ENCODE measurements around the gene SPTBN4.
A peak's percentile ranks its signal among the peaks of the same experiment; 100 is the strongest.
"Not testable (repeated sequence)": the region's sequence is repeated elsewhere in the genome, so short reads cannot be mapped to it uniquely, and the experiment has no call there.

Gene SPTBN4

DNA sequence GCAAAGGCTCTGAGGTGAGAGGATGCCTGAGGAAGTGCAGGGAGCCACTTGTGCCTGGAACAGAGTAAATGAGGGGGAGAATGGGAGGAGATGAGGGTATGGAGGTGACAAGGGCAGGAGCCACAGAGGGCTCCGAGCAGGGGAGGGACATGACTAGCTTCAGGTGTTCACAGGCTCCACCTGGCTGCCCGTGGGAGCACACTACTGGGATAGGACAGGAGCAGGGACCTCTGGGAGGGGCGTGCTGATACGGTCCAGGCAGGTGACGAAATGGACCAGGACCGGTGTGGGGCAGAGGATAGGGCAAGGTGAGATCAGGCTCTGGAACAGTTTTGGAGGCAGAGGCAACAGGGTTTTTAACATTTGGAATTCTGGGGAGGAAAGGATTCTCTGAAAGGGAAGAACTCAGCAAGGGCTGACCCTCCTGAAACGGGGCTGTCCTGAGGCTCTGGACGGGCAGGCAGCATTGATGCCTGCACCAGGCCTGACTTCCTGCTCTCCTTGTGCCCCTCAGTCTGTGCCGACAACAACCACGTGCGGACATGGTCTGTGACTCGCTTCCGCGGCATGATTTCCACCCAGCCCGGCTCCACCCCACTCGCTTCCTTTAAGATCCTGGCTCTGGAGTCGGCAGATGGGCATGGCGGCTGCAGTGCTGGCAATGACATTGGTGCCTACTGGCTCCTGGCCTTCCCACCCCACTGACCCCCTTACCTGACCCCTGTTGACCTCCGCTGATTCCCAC is 121.5 kb downstream of the SPTBN4 start:
- DNase-seq (ENCODE audit: low spot score), result no peak

- DNase-seq (ENCODE audit: low spot score), result no peak
Observed at GRCh38 chr19:40588926-40589569, 122.2 kb downstream of the SPTBN4 start.

- no peak for DNase-seq (ENCODE audit: low spot score)
Observed at GRCh38 chr19:40589591-40590429, 123.0 kb downstream of the SPTBN4 start.

DNA sequence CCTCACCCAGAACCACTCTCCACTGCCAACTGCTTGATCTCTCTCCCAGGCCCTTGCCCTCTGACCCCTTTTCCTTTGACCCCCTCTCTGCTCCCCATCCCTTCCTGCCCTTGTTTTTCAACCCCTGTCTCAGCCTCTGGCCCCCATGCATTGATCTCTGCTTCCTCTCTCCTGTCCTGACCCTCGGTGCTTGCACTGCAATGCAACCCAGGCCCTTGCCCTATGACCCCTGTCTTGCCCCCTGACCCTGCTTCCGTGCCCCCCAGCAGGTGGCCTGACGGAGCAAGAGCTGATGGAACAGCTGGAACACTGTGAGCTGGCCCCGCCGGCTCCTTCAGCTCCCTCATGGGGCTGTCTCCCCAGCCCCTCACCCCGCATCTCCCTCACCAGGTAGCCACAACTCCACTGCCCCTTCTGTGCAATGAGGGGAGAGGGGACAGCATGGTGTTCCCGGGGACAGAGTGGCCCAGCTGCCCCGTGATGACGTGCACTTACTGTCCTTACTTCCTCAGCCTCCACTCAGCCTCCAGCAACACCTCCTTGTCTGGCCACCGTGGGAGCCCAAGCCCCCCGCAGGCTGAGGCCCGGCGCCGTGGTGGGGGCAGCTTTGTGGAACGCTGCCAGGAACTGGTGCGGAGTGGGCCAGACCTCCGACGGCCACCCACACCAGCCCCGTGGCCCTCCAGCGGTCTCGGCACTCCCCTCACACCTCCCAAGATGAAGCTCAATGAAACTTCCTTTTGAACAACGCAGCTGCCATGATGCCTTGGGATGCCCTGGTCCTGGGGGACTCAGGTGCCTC is 123.9 kb downstream of the SPTBN4 start:
- DNase-seq (ENCODE audit: low spot score), result no peak

DNA sequence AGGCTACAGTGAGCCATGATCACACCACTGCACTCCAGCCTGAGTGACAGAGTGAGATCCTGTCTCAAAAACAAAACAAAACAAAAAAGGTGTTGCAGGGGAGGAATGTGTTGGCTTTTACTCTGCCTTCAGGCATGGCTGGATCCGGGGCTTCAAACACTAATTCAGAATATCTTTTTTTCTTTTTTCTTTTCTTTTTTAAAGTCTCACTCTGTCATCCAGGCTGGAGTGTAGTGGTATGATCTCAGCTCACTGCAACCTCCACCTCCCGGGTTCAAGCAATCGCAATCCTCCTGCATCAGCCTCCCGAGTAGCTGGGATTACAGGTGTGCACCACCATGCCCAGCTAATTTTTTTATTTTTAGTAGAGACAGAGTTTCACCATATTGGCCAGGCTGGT is 124.9 kb downstream of the SPTBN4 start:
- DNase-seq (ENCODE audit: low spot score), result not testable (repeated sequence)

DNA sequence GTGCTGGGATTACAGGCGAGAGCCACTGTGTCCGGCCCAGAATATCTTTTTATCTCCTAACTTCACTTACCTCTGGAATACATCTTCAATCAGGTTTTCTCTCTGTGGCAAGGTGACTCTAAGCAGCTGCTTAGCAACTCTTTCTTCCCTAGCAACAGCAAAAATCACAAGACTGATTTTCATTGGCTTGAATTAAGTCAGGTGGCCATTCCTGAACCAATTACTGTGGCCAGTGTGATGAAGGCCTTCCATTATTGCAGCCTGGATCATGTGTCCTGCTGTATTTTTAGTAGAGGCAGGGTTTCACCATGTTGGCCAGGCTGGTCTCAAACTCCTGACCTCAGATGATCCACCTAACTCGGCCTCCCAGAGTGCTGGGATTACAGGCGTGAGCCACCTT is 125.4 kb downstream of the SPTBN4 start:
- peak; percentile 50 for DNase-seq (ENCODE audit: low spot score)

- no peak for DNase-seq (ENCODE audit: low spot score)
Observed at GRCh38 chr19:40594255-40594654, 127.5 kb downstream of the SPTBN4 start.

DNA sequence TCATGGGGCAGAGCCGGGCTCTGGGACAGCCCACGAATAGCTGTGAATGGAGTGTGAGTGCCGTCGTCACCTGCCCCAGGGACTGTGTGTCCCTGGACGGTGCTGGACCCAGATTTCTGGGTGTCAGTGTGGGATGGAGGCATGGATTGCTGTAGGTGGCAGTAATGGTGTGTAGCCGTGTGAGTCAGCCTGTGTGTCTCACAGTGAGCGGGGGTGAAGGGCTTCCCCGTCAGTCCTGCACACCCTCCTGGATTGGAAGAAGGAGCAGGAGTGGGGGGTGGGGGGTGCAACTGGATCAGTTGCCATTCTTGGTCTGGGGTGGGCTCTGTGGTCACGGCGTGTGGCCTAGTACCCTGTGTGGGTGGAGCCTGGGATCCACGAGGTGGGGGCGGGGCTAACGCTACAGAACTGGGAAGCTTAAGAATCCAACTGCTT is 127.9 kb downstream of the SPTBN4 start:
- peak; percentile 57 for DNase-seq (ENCODE audit: low spot score)

GRCh38 chr19:40596608-40597328 is 130.0 kb downstream of the SPTBN4 start:
- no peak for DNase-seq (ENCODE audit: low spot score)

DNA sequence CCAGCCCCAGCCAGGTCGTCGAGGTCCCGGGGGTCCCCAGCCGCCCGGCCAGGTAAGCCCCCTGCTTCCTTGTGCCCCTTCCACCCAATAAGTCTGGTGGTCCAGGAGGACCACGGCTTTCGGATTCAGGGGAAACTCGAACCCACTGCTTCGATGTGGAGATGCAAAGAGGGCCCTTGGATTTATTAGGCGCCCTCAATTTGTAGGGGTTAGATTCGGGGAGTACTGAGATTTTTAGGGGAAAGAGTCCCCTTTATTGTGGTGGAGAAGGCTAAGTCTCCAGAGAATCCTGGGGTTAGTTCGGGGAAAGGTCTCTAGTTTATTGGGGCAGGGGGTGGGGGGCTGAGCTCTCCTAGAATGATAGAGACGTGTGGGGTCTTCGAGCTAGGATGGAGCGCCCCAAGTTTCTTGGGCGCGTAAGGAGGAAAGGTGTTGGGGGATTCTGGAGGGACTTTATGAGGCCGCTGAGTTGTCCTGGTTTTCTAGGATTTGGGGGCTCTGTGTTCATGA is 130.6 kb downstream of the SPTBN4 start:
- no peak for DNase-seq (ENCODE audit: low spot score)

DNA sequence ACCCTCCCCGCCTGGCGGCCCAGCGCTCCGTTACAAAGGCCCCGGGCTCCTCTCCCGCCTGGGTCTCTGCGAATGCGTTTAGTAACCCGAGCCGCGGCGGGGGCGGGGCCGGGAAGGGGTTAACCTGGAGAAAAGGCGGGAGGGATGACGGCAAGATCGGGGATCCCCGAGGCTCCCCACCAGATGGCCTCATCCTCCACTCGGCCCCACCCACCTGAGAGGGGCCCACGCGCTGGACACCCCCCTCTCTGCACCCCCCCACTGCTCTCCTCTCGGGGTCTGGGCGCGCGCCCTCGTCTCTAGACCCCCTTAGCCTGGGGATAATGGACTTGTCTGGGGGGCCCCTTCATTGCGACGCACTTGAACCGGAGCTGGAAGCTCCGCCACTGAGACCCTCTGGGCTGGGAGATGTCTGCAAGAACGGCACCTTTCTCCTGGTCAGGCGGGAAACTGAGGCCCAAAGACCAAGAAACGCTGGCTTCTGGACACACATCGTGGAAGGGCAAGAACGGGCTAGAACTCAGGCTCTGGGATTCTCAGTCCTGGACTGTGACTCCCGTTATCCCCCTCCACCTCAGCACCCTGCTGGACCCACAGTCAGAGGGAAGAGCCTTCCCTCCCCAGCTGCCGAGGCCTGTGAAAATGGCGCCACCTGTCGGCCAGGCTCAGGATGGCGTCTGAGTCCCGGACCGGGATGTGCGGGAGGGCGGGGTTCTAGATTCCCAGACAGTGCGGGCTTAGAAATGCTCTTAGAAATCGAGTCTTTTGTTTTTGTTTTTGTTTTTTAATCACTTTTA is 131.5 kb downstream of the SPTBN4 start:
- DNase-seq (ENCODE audit: low spot score), result peak; percentile 89

GRCh38 chr19:40598918-40599307 is 132.1 kb downstream of the SPTBN4 start:
- DNase-seq (ENCODE audit: low spot score), result no peak

DNA sequence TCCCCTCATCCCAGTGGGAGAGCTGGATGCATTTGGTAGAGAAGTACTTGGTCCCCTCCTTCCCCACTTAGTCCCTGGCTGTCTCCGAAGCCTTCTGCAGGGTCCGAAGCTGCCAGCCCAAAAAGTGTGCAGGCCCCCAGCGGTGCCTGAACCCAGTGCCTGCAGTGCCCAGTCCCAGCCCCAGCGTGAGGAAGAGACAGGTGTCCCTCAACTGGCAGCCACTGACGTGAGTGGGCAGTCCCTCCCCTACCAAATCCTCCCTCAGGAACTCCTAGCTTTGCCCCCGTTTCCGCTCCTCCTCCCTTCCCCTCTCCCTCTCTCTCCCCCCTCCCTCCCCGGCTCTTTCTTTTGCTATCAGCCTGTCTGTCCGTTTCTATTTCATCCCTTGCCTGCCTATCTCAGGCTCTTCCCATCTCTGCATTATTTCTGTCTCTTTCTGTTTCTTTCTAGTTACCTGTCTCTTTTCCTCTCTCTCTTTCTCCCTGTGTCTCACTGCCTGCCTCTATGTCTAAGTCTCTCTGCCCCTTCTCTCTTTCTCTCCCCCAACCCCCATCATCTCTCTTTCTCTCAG is 132.6 kb downstream of the SPTBN4 start:
- no peak for DNase-seq (ENCODE audit: low spot score)

DNA sequence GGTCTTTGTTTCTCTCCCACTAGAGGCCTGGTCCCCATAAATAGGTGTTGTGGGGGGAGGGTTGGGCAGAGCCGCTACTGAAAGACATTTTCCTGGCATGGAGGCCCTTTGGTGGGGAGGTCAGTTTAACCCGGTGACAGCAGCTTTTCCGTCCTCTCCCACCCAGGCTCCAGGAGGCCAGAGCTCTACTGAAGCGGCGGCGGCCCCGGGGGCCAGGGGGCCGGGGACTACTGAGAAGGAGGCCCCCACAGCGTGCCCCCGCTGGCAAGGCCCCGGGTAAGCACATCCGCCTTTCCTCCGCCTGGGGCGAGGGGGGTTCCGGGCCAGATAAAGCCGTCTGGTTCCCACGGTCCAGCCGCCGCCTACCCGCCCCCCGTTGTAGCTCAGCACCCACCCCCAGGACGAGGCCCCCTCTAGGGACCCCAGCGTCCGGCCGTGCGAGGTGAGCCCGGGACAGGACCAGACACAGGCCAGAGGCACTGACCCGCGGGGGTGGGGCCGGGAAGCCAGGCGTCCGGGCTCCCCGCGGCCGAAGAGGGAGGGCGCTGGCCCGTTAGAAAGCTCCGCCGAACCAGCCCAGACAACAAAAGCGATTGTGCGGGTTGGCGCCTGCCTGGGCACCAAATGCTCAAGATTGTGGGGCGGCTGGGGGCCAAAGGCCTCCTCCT is 133.2 kb downstream of the SPTBN4 start:
- peak; percentile 53 for DNase-seq (ENCODE audit: low spot score)

GRCh38 chr19:40600570-40601133 is 133.9 kb downstream of the SPTBN4 start:
- no peak for DNase-seq (ENCODE audit: low spot score)

GRCh38 chr19:40601134-40601974 is 134.6 kb downstream of the SPTBN4 start, which contains the start of gene LTBP4:
Gene LTBP4, plus strand, starts transcription at chr19:40601369. Its CDS starts 19 bp downstream, at chr19:40601388.
- DNase-seq (ENCODE audit: low spot score), result no peak

DNA sequence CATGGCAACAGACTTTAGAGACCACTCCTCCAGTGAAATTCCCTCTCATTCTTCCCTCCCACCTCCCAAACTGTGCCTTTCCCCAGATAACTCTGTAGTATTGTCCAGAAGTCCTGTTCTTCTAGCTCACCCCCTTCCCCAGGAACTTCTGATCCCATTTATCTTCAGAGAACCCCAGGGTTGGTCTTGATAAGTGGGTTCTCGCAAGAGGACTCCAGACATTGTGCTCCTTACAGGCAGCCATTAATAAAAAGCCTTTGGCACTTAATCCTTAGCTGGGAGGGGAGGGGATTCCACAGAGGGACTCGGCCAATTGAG is 136.2 kb downstream of the SPTBN4 start:
- DNase-seq (ENCODE audit: low spot score), result no peak

Measured in Ammon's horn (tissue), 1 donor.